ENCODE measurements around the gene TMF1.

The TMF1 gene

GRCh38 chr3:69004138-69004537 is 48.0 kb downstream of the TMF1 start:
- TF ChIP-seq POLR2AphosphoS5 (IDR thresholded peaks at IDR 0.05; ENCODE audit: low read depth, low read length) (no peak), FOXP2 (optimal IDR thresholded peaks at IDR 0.05; ENCODE audit: borderline replicate concordance, extremely low read depth, extremely low read length, insufficient read depth) (no peak), SIN3A (IDR thresholded peaks at IDR 0.05; ENCODE audit: borderline replicate concordance, insufficient read depth, low read length) (no peak), TAF1 (IDR thresholded peaks at IDR 0.05; ENCODE audit: borderline replicate concordance, insufficient read depth, low read length) (no peak)
- TF ChIP-seq, protein P1, sequence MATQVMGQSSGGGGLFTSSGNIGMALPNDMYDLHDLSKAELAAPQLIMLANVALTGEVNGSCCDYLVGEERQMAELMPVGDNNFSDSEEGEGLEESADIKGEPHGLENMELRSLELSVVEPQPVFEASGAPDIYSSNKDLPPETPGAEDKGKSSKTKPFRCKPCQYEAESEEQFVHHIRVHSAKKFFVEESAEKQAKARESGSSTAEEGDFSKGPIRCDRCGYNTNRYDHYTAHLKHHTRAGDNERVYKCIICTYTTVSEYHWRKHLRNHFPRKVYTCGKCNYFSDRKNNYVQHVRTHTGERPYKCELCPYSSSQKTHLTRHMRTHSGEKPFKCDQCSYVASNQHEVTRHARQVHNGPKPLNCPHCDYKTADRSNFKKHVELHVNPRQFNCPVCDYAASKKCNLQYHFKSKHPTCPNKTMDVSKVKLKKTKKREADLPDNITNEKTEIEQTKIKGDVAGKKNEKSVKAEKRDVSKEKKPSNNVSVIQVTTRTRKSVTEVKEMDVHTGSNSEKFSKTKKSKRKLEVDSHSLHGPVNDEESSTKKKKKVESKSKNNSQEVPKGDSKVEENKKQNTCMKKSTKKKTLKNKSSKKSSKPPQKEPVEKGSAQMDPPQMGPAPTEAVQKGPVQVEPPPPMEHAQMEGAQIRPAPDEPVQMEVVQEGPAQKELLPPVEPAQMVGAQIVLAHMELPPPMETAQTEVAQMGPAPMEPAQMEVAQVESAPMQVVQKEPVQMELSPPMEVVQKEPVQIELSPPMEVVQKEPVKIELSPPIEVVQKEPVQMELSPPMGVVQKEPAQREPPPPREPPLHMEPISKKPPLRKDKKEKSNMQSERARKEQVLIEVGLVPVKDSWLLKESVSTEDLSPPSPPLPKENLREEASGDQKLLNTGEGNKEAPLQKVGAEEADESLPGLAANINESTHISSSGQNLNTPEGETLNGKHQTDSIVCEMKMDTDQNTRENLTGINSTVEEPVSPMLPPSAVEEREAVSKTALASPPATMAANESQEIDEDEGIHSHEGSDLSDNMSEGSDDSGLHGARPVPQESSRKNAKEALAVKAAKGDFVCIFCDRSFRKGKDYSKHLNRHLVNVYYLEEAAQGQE (IDR thresholded peaks at IDR 0.05; ENCODE audit: insufficient read depth in 1 of 2, low read depth in 2 of 2, low read length in 2 of 2): no peak

DNA sequence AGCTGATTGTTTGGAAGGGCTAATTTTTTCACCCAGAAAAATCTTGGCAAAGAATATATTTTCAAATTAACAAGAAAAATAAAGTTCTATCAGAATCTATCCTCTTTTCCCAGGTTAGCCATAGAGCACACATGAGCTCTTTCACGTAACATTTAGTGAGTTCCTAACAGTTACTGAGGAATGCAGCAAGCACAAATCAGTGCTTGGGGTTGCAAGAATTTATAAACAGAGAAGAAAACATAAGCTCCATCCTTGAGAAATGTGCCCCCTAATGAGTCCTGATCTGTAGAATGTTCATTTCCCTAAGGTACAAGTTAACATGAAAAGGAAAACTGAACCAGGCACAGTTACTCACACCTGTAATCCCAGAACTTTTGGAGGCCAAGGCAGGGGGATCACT is 52.5 kb downstream of the TMF1 start:
- TF ChIP-seq TAF1 (IDR thresholded peaks at IDR 0.05; ENCODE audit: borderline replicate concordance, insufficient read depth, low read length) (no peak), POLR2AphosphoS5 (IDR thresholded peaks at IDR 0.05; ENCODE audit: low read depth, low read length) (no peak), SIN3A (IDR thresholded peaks at IDR 0.05; ENCODE audit: borderline replicate concordance, insufficient read depth, low read length) (no peak)
- TF ChIP-seq, protein P1 (IDR thresholded peaks at IDR 0.05; ENCODE audit: insufficient read depth in 1 of 2, low read depth in 2 of 2, low read length in 2 of 2): no peak

GRCh38 chr3:68999158-68999557 is 53.0 kb downstream of the TMF1 start:
- no peak for TF ChIP-seq FOXP2 (optimal IDR thresholded peaks at IDR 0.05; ENCODE audit: borderline replicate concordance, extremely low read depth, extremely low read length, insufficient read depth)
- no peak for TF ChIP-seq TAF1 (IDR thresholded peaks at IDR 0.05; ENCODE audit: borderline replicate concordance, insufficient read depth, low read length)
- TF ChIP-seq, protein P1 (IDR thresholded peaks at IDR 0.05; ENCODE audit: insufficient read depth in 1 of 2, low read depth in 2 of 2, low read length in 2 of 2): no peak
- TF ChIP-seq SIN3A (IDR thresholded peaks at IDR 0.05; ENCODE audit: borderline replicate concordance, insufficient read depth, low read length): no peak
- no peak for TF ChIP-seq POLR2AphosphoS5 (IDR thresholded peaks at IDR 0.05; ENCODE audit: low read depth, low read length)

DNA sequence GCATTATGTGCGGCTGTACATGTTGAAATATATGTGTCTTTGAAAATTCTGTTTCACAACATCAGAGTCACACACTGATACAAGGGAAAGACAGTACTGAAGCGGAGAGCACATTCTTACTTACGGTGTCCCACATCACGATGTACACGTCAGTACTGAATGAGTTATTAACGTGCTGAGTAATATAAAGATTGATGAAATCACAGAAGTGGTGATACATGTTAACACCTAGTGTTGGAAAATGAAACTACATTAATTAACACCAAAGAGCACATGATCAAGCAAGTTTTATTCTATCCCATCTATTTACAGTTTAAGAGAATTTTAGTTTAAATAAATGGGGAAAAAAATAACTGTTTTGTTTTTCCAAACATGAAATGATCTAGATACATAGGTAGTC is 54.2 kb downstream of the TMF1 start:
- no peak for TF ChIP-seq FOXP2 (optimal IDR thresholded peaks at IDR 0.05; ENCODE audit: borderline replicate concordance, extremely low read depth, extremely low read length, insufficient read depth)
- TF ChIP-seq POLR2AphosphoS5 (IDR thresholded peaks at IDR 0.05; ENCODE audit: low read depth, low read length): no peak
- TF ChIP-seq, protein P1 (IDR thresholded peaks at IDR 0.05; ENCODE audit: insufficient read depth in 1 of 2, low read depth in 2 of 2, low read length in 2 of 2): no peak
- TF ChIP-seq SIN3A (IDR thresholded peaks at IDR 0.05; ENCODE audit: borderline replicate concordance, insufficient read depth, low read length): no peak

GRCh38 chr3:68996356-68996995 is 55.7 kb downstream of the TMF1 start:
- TF ChIP-seq TAF1 (IDR thresholded peaks at IDR 0.05; ENCODE audit: borderline replicate concordance, insufficient read depth, low read length) (no peak), SIN3A (IDR thresholded peaks at IDR 0.05; ENCODE audit: borderline replicate concordance, insufficient read depth, low read length) (no peak), POLR2AphosphoS5 (IDR thresholded peaks at IDR 0.05; ENCODE audit: low read depth, low read length) (no peak)
- TF ChIP-seq, protein P1 (IDR thresholded peaks at IDR 0.05; ENCODE audit: insufficient read depth in 1 of 2, low read depth in 2 of 2, low read length in 2 of 2): no peak
